Dermis lymphatic vessel endothelial cell (primary cell): ENCODE data around the gene POTEJ. TPM values are rescaled to one million over a fixed set of nuclear protein-coding genes. Genes with fewer than 3 reads are reported as not detected.

Source experiments
- total RNA-seq: library from RNA; depleted of rRNA; stranded (reverse); fragments of >200 nt; gene quantifications from 2 replicates; pipeline ENCODE4 v1.2.1, GENCODE V29; 2014

POTEJ gene
- 0.26 and 1.1 TPM in 2 replicates for total RNA-seq

GRCh38 chr2:130611140-130611539, at the start of gene POTEJ:
Gene POTEJ, plus strand, starts transcription at chr2:130611440. Its CDS starts 93 bp downstream, at chr2:130611533.

DNA sequence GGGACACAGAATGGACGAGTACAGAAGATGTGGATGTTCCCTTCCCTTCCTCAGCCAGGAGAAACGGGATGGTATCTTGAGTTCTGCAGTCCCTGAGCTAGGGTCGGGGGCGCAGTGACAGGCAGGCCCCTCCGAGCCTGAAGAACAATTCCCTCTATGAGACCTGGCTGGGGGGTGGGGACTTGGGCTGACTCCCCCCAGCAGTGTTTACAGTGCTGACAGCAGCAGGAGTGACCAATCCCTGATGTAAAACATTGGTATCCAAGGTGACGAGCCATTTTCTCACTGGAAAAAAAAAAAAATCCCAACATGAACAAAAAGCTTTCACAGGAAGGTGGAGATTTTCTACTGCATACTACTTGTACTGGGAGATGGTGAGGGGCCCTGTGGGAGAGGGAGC, 11.8 kb upstream of the POTEJ start, which contains the start of gene CFC1:
TSS of gene CFC1 (minus strand) at position 183 of the 400 bp plus-strand sequence. CDS start 288 bp downstream, outside the sequence.

Other genes with a start within 250 kb of the POTEJ start
- 0.17 and 0.98 TPM in 2 replicates for gene POTEI, start 102.1 kb upstream of the POTEJ start, total RNA-seq
- gene CFC1B, start 90.2 kb upstream of the POTEJ start, total RNA-seq, result not detected in 2 replicates
- not detected in 2 replicates for gene CFC1, start 11.9 kb upstream of the POTEJ start, total RNA-seq
- gene GPR148, start 117.6 kb downstream of the POTEJ start, total RNA-seq, result not detected in 2 replicates
- gene AMER3, start 144.1 kb downstream of the POTEJ start, total RNA-seq, result not detected in 2 replicates
- 0.09 and 0.98 TPM in 2 replicates for gene ARHGEF4, start 225.5 kb downstream of the POTEJ start, total RNA-seq